Measurements from ENCODE around the gene RPH3AL.
"Not testable (repeated sequence)": the region's sequence is repeated elsewhere in the genome, so short reads cannot be mapped to it uniquely, and the experiment has no call there.

Gene RPH3AL

DNA sequence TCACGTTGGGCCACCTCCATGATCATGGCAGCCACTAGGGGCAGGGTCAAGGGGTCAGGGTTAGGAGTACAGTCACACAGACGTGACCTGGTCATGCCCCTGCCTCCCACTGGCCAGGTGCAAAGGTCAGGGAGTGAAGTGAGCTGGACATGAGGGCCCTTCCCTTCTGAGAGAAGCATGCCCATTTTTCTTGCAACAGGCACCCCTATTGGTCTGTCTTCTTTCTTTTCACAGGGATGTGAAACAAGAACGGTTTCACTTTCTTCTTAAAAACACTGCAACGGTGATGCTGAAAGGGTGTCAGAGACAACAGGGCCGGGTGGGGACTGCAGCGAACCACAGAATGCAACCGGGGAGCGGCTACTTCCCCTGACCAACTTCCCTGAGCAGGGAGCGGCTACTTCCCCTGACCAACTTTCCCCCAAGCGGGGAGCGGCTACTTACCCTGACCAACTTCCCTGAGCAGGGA is 119.1 kb downstream of the RPH3AL start:
- TF ChIP-seq ZNF274 (IDR thresholded peaks at IDR 0.05; ENCODE audit: low read depth, low read length), result no peak
- no peak overlapping the region for H3K4me3 ChIP-seq (ENCODE audit: low read length)

DNA sequence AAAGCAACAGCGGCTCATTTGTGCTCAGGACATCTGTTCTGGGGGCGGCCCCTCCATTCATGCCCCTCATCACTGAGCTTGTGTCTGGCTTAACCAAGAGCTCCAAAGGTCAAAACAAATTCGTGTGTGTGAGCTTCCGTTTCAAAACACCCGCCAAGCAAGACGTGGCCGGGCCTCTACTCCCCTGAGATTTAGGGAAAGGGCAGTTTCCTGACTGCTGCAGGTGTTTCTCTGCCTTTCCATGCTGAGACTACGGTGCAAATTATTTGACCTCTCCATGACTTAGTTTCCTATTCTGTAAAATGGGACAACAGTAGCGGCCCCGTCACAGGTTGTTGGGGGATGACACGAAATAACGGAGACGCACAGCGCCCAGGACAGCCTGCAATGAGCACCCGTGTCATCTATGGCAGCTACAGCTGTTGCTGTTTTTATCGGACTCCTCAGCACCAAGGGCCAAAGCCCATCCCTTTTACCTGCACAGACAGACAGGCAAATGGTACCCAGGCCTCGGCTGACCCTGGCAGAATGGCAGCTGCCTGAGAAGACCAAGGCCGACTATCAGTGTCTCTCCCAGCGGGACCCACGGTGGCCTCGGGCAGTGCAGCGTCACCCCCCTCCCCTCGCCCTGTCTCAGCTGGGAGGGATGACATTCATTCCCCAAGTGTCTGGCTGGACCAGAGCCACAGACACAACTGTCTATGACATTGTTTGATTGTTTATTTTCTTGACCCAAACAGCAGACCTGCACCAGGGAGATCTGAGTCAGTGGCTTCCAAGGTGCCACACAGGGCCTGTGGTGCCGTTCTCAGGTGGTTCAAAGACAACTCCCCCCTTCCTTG is 120.4 kb downstream of the RPH3AL start:
- H3K4me3 ChIP-seq (ENCODE audit: low read length), result no peak overlapping the region
- TF ChIP-seq ZNF274 (IDR thresholded peaks at IDR 0.05; ENCODE audit: low read depth, low read length), result no peak

- H3K4me3 ChIP-seq (ENCODE audit: low read length), result no peak overlapping the region
- no peak for TF ChIP-seq ZNF274 (IDR thresholded peaks at IDR 0.05; ENCODE audit: low read depth, low read length)
Observed at GRCh38 chr17:231191-231965, 121.2 kb downstream of the RPH3AL start.

- TF ChIP-seq ZNF274 (IDR thresholded peaks at IDR 0.05; ENCODE audit: low read depth, low read length), result no peak
- no peak overlapping the region for H3K4me3 ChIP-seq (ENCODE audit: low read length)
Observed at GRCh38 chr17:230395-230770, 122.2 kb downstream of the RPH3AL start.

DNA sequence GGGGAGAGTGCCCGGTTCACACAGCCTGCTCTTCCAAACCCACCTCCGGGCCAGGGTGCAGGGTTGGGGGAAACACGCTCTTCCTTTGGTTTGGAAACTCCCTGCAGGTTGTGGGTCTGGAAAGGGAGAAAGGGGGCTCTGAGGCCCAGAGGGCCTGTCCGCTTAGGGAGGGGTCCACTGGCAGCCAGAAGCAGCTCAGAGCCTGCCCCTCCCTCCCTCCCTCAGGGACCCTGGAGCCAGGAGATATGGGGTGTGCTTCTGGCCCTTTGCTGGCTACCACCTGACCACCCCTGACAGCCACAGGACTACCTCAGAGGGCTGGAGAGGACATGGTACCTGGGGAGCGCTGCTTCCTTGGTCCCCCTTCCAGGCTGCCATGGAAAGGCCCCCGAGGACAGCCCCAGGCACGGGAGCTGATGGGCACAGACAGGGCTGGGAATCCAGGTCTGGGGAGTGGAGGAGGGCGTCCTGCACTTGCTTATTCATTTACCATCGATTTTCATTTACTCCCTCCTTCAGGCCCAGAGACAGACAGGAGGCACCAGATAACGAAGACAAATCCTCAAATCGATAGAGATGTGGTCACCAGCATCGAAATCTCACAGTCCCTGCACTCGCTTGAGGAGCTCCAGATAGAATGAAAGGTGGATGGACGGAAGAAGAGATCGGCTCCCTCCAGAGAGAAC is 122.8 kb downstream of the RPH3AL start:
- H3K4me3 ChIP-seq (ENCODE audit: low read length), result no peak overlapping the region

DNA sequence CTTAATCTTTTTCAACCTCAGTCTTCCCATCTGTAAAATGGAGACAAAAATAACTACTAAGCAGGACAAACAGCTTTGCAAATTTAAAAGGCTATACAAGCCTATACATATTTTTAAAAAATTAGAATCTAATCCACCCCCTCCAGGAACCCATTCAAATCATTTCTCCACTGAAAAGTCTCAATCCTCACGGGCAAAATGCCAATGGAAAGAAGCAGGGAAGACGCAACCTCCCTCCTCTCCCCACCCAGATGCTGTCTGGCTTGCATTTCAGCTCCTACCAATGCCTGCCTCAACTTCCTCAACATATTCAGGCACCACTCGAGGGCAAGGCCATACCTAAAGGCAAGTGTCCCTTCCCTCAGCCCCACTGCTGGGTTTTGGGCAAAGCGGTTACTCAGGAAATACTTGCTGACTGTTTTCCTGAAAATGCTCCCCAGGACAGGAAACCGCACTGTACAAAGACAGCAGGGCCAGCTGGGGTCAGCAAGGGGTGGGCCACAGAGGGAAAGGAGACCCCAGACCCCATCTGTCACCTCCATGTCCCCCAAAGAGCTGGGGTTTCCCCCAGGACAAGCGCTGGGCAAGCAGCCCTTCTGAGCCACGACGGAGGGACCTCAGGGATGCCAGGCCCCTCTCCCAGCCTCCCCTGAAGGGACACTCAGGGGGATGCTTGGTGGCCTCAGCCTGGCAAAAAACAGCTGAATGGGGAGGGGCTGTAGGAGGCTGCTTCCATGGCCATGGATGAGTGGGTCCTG is 123.5 kb downstream of the RPH3AL start:
- TF ChIP-seq ZNF274 (IDR thresholded peaks at IDR 0.05; ENCODE audit: low read depth, low read length), result no peak
- H3K4me3 ChIP-seq (ENCODE audit: low read length), result no peak overlapping the region

More for the DNA sequence above, 122.8 kb downstream of the RPH3AL start:
- TF ChIP-seq ZNF274 (IDR thresholded peaks at IDR 0.05; ENCODE audit: low read depth, low read length), result no peak

- H3K4me3 ChIP-seq (ENCODE audit: low read length), result no peak overlapping the region
- TF ChIP-seq ZNF274 (IDR thresholded peaks at IDR 0.05; ENCODE audit: low read depth, low read length), result no peak
Observed at GRCh38 chr17:227946-228615, 124.5 kb downstream of the RPH3AL start.

DNA sequence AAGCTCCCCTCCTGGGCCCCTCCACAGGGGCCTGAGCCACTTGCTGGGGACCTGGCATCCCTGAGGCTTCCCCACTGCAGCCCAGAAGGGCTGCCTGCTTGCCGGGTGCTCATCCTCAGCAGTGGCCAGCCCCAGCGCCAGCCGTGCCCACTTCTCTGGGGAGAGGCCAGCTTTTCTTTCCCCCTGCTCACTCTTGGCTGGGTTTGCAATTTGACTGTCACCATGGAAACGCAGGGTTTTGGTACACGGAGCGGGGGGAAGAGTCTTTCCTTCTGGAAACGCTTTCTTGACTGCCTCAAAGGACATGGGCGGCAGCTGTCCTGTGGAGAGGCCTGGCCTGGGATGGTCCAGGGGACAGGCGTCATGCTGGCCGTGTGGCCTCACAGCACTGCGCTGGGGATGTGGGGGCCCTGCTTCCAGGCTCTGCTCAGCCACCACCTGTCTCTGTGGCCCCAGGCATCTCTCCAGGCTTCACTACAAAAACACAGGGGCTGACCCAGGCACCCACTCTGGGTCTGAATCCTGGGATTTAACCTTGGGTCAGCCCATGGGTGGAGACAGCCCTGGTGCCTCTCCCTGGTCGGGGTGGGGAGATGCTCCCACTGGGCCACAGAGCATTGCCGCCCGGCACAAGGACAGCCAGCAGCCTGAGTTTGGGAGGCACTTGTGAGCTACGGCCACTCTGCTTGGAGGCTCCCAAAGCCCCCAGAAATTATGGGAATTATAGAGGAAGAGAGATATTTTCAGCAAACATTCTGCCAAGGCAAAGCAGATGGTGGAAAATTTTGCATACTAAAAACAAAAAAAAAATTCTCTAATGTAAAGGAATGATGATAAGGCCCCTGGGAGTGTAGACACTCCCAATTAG is 125.3 kb downstream of the RPH3AL start:
- TF ChIP-seq ZNF274 (IDR thresholded peaks at IDR 0.05; ENCODE audit: low read depth, low read length), result no peak
- H3K4me3 ChIP-seq (ENCODE audit: low read length), result no peak overlapping the region

DNA sequence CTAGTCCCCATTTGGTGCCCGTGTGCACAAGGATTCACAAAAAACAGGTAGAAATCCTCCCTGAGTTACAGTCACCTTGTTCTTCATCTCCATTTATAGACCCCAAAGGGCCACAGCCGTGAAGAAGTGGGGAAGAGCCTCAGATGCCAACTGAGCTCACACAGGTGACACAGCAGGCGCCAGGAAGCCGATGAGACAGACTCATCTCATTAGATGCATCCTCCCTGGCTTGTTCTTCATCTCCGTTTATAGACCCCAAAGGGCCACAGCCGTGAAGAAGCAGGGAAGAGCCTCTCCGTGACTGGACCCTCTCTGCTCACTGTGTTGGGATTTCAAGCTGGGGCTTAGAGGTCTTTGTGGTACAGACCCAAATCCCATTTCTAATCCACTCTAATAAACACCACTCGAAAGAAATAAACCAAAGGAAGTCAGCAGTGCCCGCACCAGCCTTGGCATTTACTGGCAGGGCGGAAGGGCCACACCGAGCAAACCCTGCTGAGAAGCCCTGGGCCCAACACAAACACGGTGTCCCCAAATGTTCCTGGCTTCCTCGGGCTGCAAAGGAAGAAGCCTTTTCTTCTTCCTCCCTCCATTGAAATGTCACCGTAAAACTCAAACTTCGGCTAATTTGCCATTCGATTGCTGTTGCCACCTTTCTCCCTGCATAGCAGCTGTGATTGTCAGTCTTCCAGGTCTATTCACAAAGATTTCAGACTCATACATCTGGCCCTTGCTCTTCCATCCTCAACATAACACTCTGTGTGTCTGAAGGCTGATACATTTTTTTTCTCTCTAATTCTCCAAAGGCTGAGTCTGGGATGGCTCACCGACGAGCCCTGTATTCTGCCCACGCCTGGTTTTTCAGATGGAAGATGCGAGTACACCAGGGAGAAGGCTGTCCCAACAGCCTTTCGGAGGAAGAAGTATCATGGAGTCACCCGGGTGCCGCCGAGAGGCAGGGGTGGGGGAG is 126.2 kb downstream of the RPH3AL start:
- no peak overlapping the region for H3K4me3 ChIP-seq (ENCODE audit: low read length)
- no peak for TF ChIP-seq ZNF274 (IDR thresholded peaks at IDR 0.05; ENCODE audit: low read depth, low read length)

DNA sequence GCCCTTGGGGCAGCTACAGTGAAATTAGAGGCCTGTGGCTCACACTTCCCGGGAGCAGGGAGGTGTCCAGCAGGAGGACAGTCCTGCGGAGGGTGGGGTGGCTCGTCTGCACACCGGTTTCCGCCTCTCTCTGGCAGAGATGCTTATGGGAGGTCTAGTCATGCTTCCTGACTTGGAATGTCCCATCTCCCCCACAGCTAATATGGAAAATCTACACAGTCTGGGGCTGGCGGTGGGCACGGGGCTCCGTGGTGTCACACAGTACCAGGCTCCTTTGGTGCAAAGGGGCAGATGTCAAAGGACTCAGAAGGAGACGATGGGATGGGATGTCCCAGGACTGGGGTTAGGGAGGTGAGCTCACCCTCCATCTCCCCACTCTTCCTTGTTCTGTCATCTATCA is 127.1 kb downstream of the RPH3AL start:
- TF ChIP-seq ZNF274 (IDR thresholded peaks at IDR 0.05; ENCODE audit: low read depth, low read length), result no peak
- H3K4me3 ChIP-seq (ENCODE audit: low read length), result no peak overlapping the region

DNA sequence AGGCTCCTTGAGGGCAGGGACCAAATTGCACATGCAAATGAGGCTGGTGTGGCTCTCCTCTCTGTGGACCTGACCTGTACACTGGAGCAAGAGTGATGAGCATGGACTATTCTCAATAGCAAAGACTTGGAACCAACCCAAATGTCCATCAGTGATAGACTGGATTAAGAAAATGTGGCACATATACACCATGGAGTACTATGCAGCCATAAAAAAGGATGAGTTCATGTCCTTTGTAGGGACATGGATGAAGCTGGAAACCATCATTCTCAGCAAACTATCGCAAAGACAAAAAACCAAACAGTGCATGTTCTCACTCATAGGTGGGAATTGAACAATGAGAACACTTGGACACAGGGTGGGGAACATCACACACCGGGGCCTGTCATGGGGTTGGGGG is 128.0 kb downstream of the RPH3AL start:
- not testable (repeated sequence) for H3K4me3 ChIP-seq (ENCODE audit: low read length)
